NCI-H69 (cell line): Measurements from ENCODE around the gene SUPT3H.
"Not testable (repeated sequence)": the region's sequence is repeated elsewhere in the genome, so short reads cannot be mapped to it uniquely, and the experiment has no call there.

Experiments
- DNase-seq: peaks from one replicate; lab custom pipeline; 2025; lab: John Stamatoyannopoulos, UW

The SUPT3H gene

GRCh38 chr6:45184040-45184439 lies 193.7 kb downstream of the SUPT3H start:
- no peak for DNase-seq

GRCh38 chr6:45176373-45176772 lies 201.4 kb downstream of the SUPT3H start:
- not testable (repeated sequence) for DNase-seq

- DNase-seq = no peak
Measured at GRCh38 chr6:45175272-45175671, 202.5 kb downstream of the SUPT3H start.

GRCh38 chr6:45174045-45174444 lies 203.7 kb downstream of the SUPT3H start:
- no peak for DNase-seq

GRCh38 chr6:45171380-45171779 lies 206.4 kb downstream of the SUPT3H start:
- no peak for DNase-seq

- DNase-seq = no peak
Measured at GRCh38 chr6:45170309-45170708, 207.4 kb downstream of the SUPT3H start.

GRCh38 chr6:45169815-45170214 lies 207.9 kb downstream of the SUPT3H start:
- peak; percentile 13 for DNase-seq

GRCh38 chr6:45163952-45164766 lies 213.6 kb downstream of the SUPT3H start:
- no peak for DNase-seq

- no peak for DNase-seq
Measured at GRCh38 chr6:45160305-45160704, 217.4 kb downstream of the SUPT3H start.

- DNase-seq = no peak
Measured at GRCh38 chr6:45156075-45156474, 221.7 kb downstream of the SUPT3H start.

GRCh38 chr6:45155341-45155894 lies 222.3 kb downstream of the SUPT3H start:
- no peak for DNase-seq

GRCh38 chr6:45154679-45155078 lies 223.1 kb downstream of the SUPT3H start:
- DNase-seq = no peak

- DNase-seq = no peak
Measured at GRCh38 chr6:45148711-45149341, 228.9 kb downstream of the SUPT3H start.

- no peak for DNase-seq
Measured at GRCh38 chr6:45148278-45148677, 229.5 kb downstream of the SUPT3H start.

- not testable (repeated sequence) for DNase-seq
Measured at GRCh38 chr6:45145658-45146057, 232.1 kb downstream of the SUPT3H start.

GRCh38 chr6:45138765-45139164 lies 239.0 kb downstream of the SUPT3H start:
- DNase-seq = no peak

GRCh38 chr6:45136495-45136894 lies 241.2 kb downstream of the SUPT3H start:
- DNase-seq = no peak

GRCh38 chr6:45132658-45133294 lies 245.0 kb downstream of the SUPT3H start:
- no peak for DNase-seq

GRCh38 chr6:45132059-45132458 lies 245.7 kb downstream of the SUPT3H start:
- no peak for DNase-seq

GRCh38 chr6:45129051-45129450 lies 248.7 kb downstream of the SUPT3H start:
- DNase-seq = no peak

GRCh38 chr6:45127185-45127584 lies 250.5 kb downstream of the SUPT3H start:
- no peak for DNase-seq

GRCh38 chr6:45126033-45126432 lies 251.7 kb downstream of the SUPT3H start:
- DNase-seq = no peak

GRCh38 chr6:45123023-45123422 lies 254.7 kb downstream of the SUPT3H start:
- DNase-seq = no peak
